WTC11 (cell line): Measurements from ENCODE around the gene POLR1H.

Source experiments
- ATF2 ChIP-seq: sonication (generic); formaldehyde crosslinking; IDR thresholded peaks from 2 replicates; pipeline ENCODE4 v1.8.1; 2022; ENCODE audit warnings: low read depth, missing genetic modification reagents, borderline replicate concordance
- ATF3 ChIP-seq: sonication (generic); formaldehyde crosslinking; conservative IDR thresholded peaks from 2 replicates; pipeline ENCODE4 v1.8.1; 2022; ENCODE audit warnings: mild to moderate bottlenecking, missing genetic modification reagents
- CBFB ChIP-seq: sonication (generic); formaldehyde crosslinking; IDR thresholded peaks from 2 replicates; pipeline ENCODE4 v1.8.1; 2022; ENCODE audit warnings: mild to moderate bottlenecking, low read depth, missing genetic modification reagents
- CTCF ChIP-seq: fragments of 200-600 bp; IDR thresholded peaks from 2 replicates; pipeline ENCODE4 v1.8.0; 2022; ENCODE audit warnings: antibody characterized with exemption
- MXD4 ChIP-seq: fragments of 250-450 bp; sonication (Bioruptor Pico); IDR thresholded peaks from 2 replicates; pipeline ENCODE4 v1.8.0; 2021; ENCODE audit warnings: mild to moderate bottlenecking, moderate library complexity, borderline replicate concordance
- MYBL2 ChIP-seq: sonication (generic); formaldehyde crosslinking; IDR thresholded peaks from 2 replicates; pipeline ENCODE4 v1.8.1; 2023; ENCODE audit warnings: mild to moderate bottlenecking, moderate library complexity, missing genetic modification reagents
- NFE2L1 ChIP-seq: sonication (generic); formaldehyde crosslinking; IDR thresholded peaks from 2 replicates; pipeline ENCODE4 v1.8.1; 2023; ENCODE audit warnings: missing genetic modification reagents
- NFYB ChIP-seq: sonication (generic); formaldehyde crosslinking; conservative IDR thresholded peaks from 2 replicates; pipeline ENCODE4 v1.8.0; 2022; ENCODE audit warnings: low read depth, missing genetic modification reagents
- TP53 ChIP-seq: sonication (generic); formaldehyde crosslinking; IDR thresholded peaks from 2 replicates; pipeline ENCODE4 v1.8.1; 2023; ENCODE audit warnings: mild to moderate bottlenecking, missing genetic modification reagents
- ZNF219 ChIP-seq: sonication (generic); formaldehyde crosslinking; IDR thresholded peaks from 2 replicates; pipeline ENCODE4 v1.8.0; 2023; ENCODE audit warnings: missing genetic modification reagents, mild to moderate bottlenecking, borderline replicate concordance
- ZSCAN18 ChIP-seq: fragments of 250-450 bp; sonication (Bioruptor Pico); IDR thresholded peaks from 2 replicates; pipeline ENCODE4 v2.1.2; 2022; ENCODE audit warnings: mild to moderate bottlenecking, moderate library complexity
- TF ChIP-seq, protein P1 (sequence below): sonication (generic); formaldehyde crosslinking; IDR thresholded peaks from 2 replicates; pipeline ENCODE4 v1.8.0; 2022; ENCODE audit warnings: mild to moderate bottlenecking, missing genetic modification reagents

DNA sequence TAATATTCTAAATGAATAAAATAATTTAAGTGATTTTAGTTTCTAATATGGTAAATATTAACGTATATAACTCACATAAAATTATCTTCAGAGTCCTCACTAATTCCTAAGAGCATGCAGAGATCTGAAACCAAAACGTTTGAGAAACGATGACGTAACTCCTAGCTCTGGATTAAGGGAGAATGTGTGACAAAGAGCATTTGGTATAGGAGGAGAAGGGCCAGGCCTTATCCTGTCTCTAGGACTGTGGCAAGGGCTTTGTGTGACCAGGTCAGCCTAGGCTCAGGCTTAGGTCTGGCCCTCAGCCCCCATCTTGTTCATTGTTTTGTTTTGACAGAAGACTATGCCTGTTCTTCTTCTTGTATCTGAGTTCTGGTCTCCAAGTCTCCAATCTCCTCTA, 19.2 kb upstream of the POLR1H start:
- TF ChIP-seq ATF3 (no peak), ZSCAN18 (no peak), CTCF (no peak), NFYB (no peak), NFE2L1 (no peak), ZNF219 (no peak), ATF2 (CRISPR knock-in tag) (no peak), CBFB (CRISPR knock-in tag) (no peak), MXD4 (CRISPR knock-in tag) (no peak), TP53 (CRISPR knock-in tag) (no peak), MYBL2 (no peak)
- TF ChIP-seq, protein P1, sequence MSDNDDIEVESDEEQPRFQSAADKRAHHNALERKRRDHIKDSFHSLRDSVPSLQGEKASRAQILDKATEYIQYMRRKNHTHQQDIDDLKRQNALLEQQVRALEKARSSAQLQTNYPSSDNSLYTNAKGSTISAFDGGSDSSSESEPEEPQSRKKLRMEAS (CRISPR knock-in tag) = no peak
